Measurements from ENCODE around the gene TP53TG5. TPM values are rescaled to one million over a fixed set of nuclear protein-coding genes. Genes with fewer than 3 reads are reported as not detected.

Gene TP53TG5
- total RNA-seq, 1 donor: not detected

GRCh38 chr20:45362804-45363610 is 15.1 kb downstream of the TP53TG5 start, which contains the start of gene SYS1:
Gene SYS1, plus strand, starts transcription at chr20:45363156. Its CDS starts 376 bp downstream, at chr20:45363532.
- peak; percentile 98 for DNase-seq (ENCODE audit: insufficient read length, low spot score, missing footprints)
- Histone ChIP-seq H4K20me1 (ENCODE audit: insufficient read depth, low read length) (peaks cover 5% of the 10 kb centered on the region), H3K4me2 (ENCODE audit: insufficient read depth, low read length) (peak within 1 kb of the TSS; percentile 96), H3K4me1 (ENCODE audit: insufficient read depth, low read length) (peaks cover 41% of the 10 kb centered on the region), H2AFZ (ENCODE audit: low read length) (peak within 1 kb of the TSS; percentile 98), H3K36me3 (ENCODE audit: insufficient read depth, low read length) (peaks cover 22% of the 10 kb centered on the region), H3K27ac (ENCODE audit: low read depth, low read length) (peak within 1 kb of the TSS; percentile 89), H3K4me3 (ENCODE audit: insufficient read depth, low read length) (peak within 1 kb of the TSS; percentile 83), H3K79me2 (ENCODE audit: insufficient read depth, low read length) (peaks cover 25% of the 10 kb centered on the region), H3K9me3 (ENCODE audit: low read depth, low read length) (no peaks in the 10 kb centered on the region), H3K27me3 (ENCODE audit: insufficient read depth, low read length) (no peaks in the 10 kb centered on the region)
- peak; percentile 98 for TF ChIP-seq CTCF (IDR thresholded peaks at IDR 0.05; ENCODE audit: extremely low read depth, low read depth, low read length)

GRCh38 chr20:45361793-45362192 is 16.3 kb downstream of the TP53TG5 start:
- H3K4me3 ChIP-seq (ENCODE audit: insufficient read depth, low read length): no peak overlapping the region
- H3K4me2 ChIP-seq (ENCODE audit: insufficient read depth, low read length): no peak overlapping the region
- H3K79me2 ChIP-seq (ENCODE audit: insufficient read depth, low read length): peaks cover 24% of the 10 kb centered on the region
- H3K9me3 ChIP-seq (ENCODE audit: low read depth, low read length): no peaks in the 10 kb centered on the region
- H3K4me1 ChIP-seq (ENCODE audit: insufficient read depth, low read length): peaks cover 49% of the 10 kb centered on the region
- no peak for TF ChIP-seq CTCF (IDR thresholded peaks at IDR 0.05; ENCODE audit: extremely low read depth, low read depth, low read length)
- H2AFZ ChIP-seq (ENCODE audit: low read length): no peak overlapping the region
- no peaks in the 10 kb centered on the region for H3K27me3 ChIP-seq (ENCODE audit: insufficient read depth, low read length)
- DNase-seq (ENCODE audit: insufficient read length, low spot score, missing footprints): no peak
- no peak overlapping the region for H3K27ac ChIP-seq (ENCODE audit: low read depth, low read length)
- H3K36me3 ChIP-seq (ENCODE audit: insufficient read depth, low read length): peaks cover 10% of the 10 kb centered on the region
- H4K20me1 ChIP-seq (ENCODE audit: insufficient read depth, low read length): peaks cover 5% of the 10 kb centered on the region

GRCh38 chr20:45359406-45360148 is 18.5 kb downstream of the TP53TG5 start:
- TF ChIP-seq CTCF (IDR thresholded peaks at IDR 0.05; ENCODE audit: extremely low read depth, low read depth, low read length): no peak
- peak overlapping the region; percentile 68 for H3K4me2 ChIP-seq (ENCODE audit: insufficient read depth, low read length)
- peak overlapping the region; percentile 89 for H3K27ac ChIP-seq (ENCODE audit: low read depth, low read length)
- H3K4me3 ChIP-seq (ENCODE audit: insufficient read depth, low read length): peak overlapping the region; percentile 6
- no peaks in the 10 kb centered on the region for H3K36me3 ChIP-seq (ENCODE audit: insufficient read depth, low read length)
- H4K20me1 ChIP-seq (ENCODE audit: insufficient read depth, low read length): peaks cover 5% of the 10 kb centered on the region
- H3K79me2 ChIP-seq (ENCODE audit: insufficient read depth, low read length): peaks cover 11% of the 10 kb centered on the region
- H3K9me3 ChIP-seq (ENCODE audit: low read depth, low read length): no peaks in the 10 kb centered on the region
- no peak overlapping the region for H2AFZ ChIP-seq (ENCODE audit: low read length)
- peak; percentile 54 for DNase-seq (ENCODE audit: insufficient read length, low spot score, missing footprints)
- no peaks in the 10 kb centered on the region for H3K27me3 ChIP-seq (ENCODE audit: insufficient read depth, low read length)
- peaks cover 62% of the 10 kb centered on the region for H3K4me1 ChIP-seq (ENCODE audit: insufficient read depth, low read length)

- Histone ChIP-seq H3K4me3 (ENCODE audit: insufficient read depth, low read length) (peak overlapping the region; percentile 6), H2AFZ (ENCODE audit: low read length) (no peak overlapping the region), H4K20me1 (ENCODE audit: insufficient read depth, low read length) (peaks cover 5% of the 10 kb centered on the region), H3K4me1 (ENCODE audit: insufficient read depth, low read length) (peaks cover 66% of the 10 kb centered on the region), H3K9me3 (ENCODE audit: low read depth, low read length) (no peaks in the 10 kb centered on the region), H3K4me2 (ENCODE audit: insufficient read depth, low read length) (peak overlapping the region; percentile 68), H3K79me2 (ENCODE audit: insufficient read depth, low read length) (peaks cover 8% of the 10 kb centered on the region), H3K36me3 (ENCODE audit: insufficient read depth, low read length) (no peaks in the 10 kb centered on the region), H3K27me3 (ENCODE audit: insufficient read depth, low read length) (no peaks in the 10 kb centered on the region), H3K27ac (ENCODE audit: low read depth, low read length) (peak overlapping the region; percentile 89)
- TF ChIP-seq CTCF (IDR thresholded peaks at IDR 0.05; ENCODE audit: extremely low read depth, low read depth, low read length): no peak
- DNase-seq (ENCODE audit: insufficient read length, low spot score, missing footprints): peak; percentile 73
Observed at GRCh38 chr20:45359069-45359405, 19.1 kb downstream of the TP53TG5 start.
